H1 (cell line): ENCODE results near the gene FARS2.

Source experiments
- CEBPB ChIP-seq: IDR thresholded peaks from 2 replicates; pipeline ENCODE4 v1.6.1; 2012; ENCODE audit warnings: low read depth, low read length
- JUND ChIP-seq: IDR thresholded peaks from 2 replicates; pipeline ENCODE4 v1.6.1; 2011; ENCODE audit warnings: mild to moderate bottlenecking, improper control_type of control experiment, low read length
- KDM4A ChIP-seq: IDR thresholded peaks from one replicate; pipeline ENCODE4 v1.7.1; 2012; ENCODE audit warnings: low read depth, mild to moderate bottlenecking, moderate library complexity, low read length, inconsistent platforms; ENCODE audit not compliant: severe bottlenecking
- PHF8 ChIP-seq: fragments of 200-600 bp; sonication (generic); conservative IDR thresholded peaks from 2 replicates; pipeline ENCODE4 v1.7.1; 2012; ENCODE audit warnings: low read depth, mild to moderate bottlenecking, inconsistent platforms, low read length, moderate library complexity
- POLR2AphosphoS5 ChIP-seq: IDR thresholded peaks from 2 replicates; pipeline ENCODE4 v1.6.1; 2011; ENCODE audit warnings: low read depth, low read length
- POU5F1 ChIP-seq: IDR thresholded peaks from 2 replicates; pipeline ENCODE4 v1.6.1; 2011; ENCODE audit warnings: low read depth, mild to moderate bottlenecking, low read length, moderate library complexity
- RNF2 ChIP-seq: fragments of 200-900, 300-1000 bp; sonication (generic); IDR thresholded peaks from 2 replicates; pipeline ENCODE4 v1.7.1; 2016; ENCODE audit warnings: borderline replicate concordance, low read depth, mild to moderate bottlenecking, antibody characterized with exemption, low read length; ENCODE audit not compliant: poor library complexity, severe bottlenecking; ENCODE audit errors: missing control alignments
- SIX5 ChIP-seq: IDR thresholded peaks from 2 replicates; pipeline ENCODE4 v1.6.1; 2011; ENCODE audit warnings: mild to moderate bottlenecking, low read depth, low read length
- ZNF274 ChIP-seq: IDR thresholded peaks from 2 replicates; pipeline ENCODE4 v1.7.0; 2012; ENCODE audit warnings: low read length, borderline replicate concordance; ENCODE audit errors: extremely low read depth
- TF ChIP-seq, protein P1 (sequence below), 3 experiments: IDR thresholded peaks; 1 replicate in 2 of 3; 2 replicates in 1 of 3; pipeline versions ENCODE4 v1.5.1 to v1.6.1; 2011; ENCODE audit warnings: low read length in 3 of 3, mild to moderate bottlenecking in 3 of 3, inconsistent platforms in 2 of 3, low read depth in 1 of 3, moderate library complexity in 1 of 3; ENCODE audit not compliant: insufficient read depth in 1 of 3; ENCODE audit errors: control extremely low read depth in 1 of 3

DNA sequence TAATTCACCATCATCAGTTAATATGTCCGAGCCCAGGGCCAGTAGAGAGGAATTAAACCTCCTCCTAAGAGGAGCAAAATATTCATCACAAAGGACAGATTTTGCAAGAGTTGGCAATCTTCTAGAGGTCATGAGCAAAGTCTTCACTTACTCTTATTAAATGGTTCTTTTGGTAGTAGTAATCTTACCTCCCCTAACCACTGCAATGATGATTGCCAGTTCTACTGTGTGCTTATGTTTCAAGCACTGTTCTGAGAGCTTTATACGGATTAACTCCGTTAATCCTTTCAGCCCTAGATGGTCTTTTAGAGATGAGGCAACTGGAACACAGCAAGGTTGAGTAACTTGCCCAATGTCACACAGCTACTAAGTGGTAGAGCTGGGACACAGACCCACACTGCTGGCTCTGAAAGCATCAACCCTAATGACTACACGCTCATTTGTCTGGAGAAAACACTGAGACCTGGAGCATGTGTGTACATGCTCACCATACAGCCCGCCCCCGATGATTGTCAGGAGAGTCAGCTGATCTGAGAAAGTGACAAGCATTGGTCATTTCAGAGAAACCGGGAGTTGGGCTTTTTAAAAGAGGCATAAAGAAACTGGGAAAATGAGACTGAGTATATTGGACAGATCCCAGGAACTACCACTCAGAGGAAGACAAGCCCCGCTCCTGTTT, 469.4 kb downstream of the FARS2 start:
- TF ChIP-seq POLR2AphosphoS5 (no peak), ZNF274 (no peak), CEBPB (no peak), POU5F1 (no peak), PHF8 (no peak), RNF2 (no peak), JUND (no peak), KDM4A (no peak), SIX5 (no peak)
- TF ChIP-seq, protein P1, sequence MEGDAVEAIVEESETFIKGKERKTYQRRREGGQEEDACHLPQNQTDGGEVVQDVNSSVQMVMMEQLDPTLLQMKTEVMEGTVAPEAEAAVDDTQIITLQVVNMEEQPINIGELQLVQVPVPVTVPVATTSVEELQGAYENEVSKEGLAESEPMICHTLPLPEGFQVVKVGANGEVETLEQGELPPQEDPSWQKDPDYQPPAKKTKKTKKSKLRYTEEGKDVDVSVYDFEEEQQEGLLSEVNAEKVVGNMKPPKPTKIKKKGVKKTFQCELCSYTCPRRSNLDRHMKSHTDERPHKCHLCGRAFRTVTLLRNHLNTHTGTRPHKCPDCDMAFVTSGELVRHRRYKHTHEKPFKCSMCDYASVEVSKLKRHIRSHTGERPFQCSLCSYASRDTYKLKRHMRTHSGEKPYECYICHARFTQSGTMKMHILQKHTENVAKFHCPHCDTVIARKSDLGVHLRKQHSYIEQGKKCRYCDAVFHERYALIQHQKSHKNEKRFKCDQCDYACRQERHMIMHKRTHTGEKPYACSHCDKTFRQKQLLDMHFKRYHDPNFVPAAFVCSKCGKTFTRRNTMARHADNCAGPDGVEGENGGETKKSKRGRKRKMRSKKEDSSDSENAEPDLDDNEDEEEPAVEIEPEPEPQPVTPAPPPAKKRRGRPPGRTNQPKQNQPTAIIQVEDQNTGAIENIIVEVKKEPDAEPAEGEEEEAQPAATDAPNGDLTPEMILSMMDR (IDR thresholded peaks at IDR 0.05; ENCODE audit: control extremely low read depth in 1 of 3, insufficient read depth in 1 of 3, low read depth in 1 of 3, low read length in 3 of 3), result no peak
